ENCODE results near the gene PRM2. TPM values are rescaled to one million over a fixed set of nuclear protein-coding genes. Genes with fewer than 3 reads are reported as not detected.

The PRM2 gene
- total RNA-seq: not detected in 2 replicates
- polyA plus RNA-seq: not detected in 2 replicates
- not detected in 2 replicates for polyA plus RNA-seq (2011; cell fraction: cytosol; rRNA removed)
- not detected in 2 replicates for polyA plus RNA-seq (2011; cell fraction: nucleus; rRNA removed)
- not detected in 2 replicates for polyA plus RNA-seq (2012)
- polyA minus RNA-seq: not detected in 2 replicates
- not detected for polyA minus RNA-seq (2011; cell fraction: cytosol; rRNA and poly(A)+ RNA removed)
- not detected in 2 replicates for polyA minus RNA-seq (2011; cell fraction: nucleus; rRNA and poly(A)+ RNA removed)
- Bru-seq, nascent RNA: not detected
- not detected for BruChase-seq, experiment 1, labeled RNA remaining after a 6-hour chase
- not detected for BruChase-seq, experiment 2, labeled RNA remaining after a 2-hour chase
- long read RNA-seq: 0 reads

GRCh38 chr16:11276143-11276895, at the start of gene PRM2:
PRM2 (minus strand) TSS chr16:11276480; CDS start chr16:11276370, 110 bp downstream.
- H3K4me1 ChIP-seq (ENCODE audit: control insufficient read depth, extremely low read depth, insufficient read depth, low read length): no peaks in the 10 kb centered on the region
- CTCF ChIA-PET: no interaction called here
- no peak within 1 kb of the TSS for H3K9ac ChIP-seq (replicated peaks; ENCODE audit: extremely low read depth, insufficient read depth, low read length)
- no peak within 1 kb of the TSS for H3K27ac ChIP-seq (ENCODE audit: insufficient read depth, low read depth, low read length)
- no peaks in the 10 kb centered on the region for H3K79me2 ChIP-seq (ENCODE audit: control insufficient read depth, insufficient read depth, low read length)
- no peaks in the 10 kb centered on the region for H3K36me3 ChIP-seq (ENCODE audit: control insufficient read depth in 2 of 2, extremely low read depth in 1 of 2, insufficient read depth in 2 of 2, low read length in 2 of 2)
- H4K20me1 ChIP-seq (replicated peaks; ENCODE audit: control insufficient read depth, extremely low read depth, insufficient read depth, low read length): no peaks in the 10 kb centered on the region
- no peak within 1 kb of the TSS for H2AFZ ChIP-seq (ENCODE audit: low read depth, low read length)
- intact Hi-C loops (cut with micrococcal nuclease): no loop called here
- H3K9me3 ChIP-seq (replicated peaks; ENCODE audit: control insufficient read depth, insufficient read depth, low read length): no peaks in the 10 kb centered on the region
- BruUV-seq (replicated peaks): no TSS peak
- H3K27me3 ChIP-seq (ENCODE audit: control insufficient read depth in 2 of 2, insufficient read depth in 2 of 2, low read length in 2 of 2): no peaks in the 10 kb centered on the region
- no peaks in the 10 kb centered on the region for H3K9me1 ChIP-seq (replicated peaks; ENCODE audit: control insufficient read depth, extremely low read depth, insufficient read depth, low read length)
- POLR2A ChIA-PET: no interaction called here
- TF ChIP-seq MYC (IDR thresholded peaks at IDR 0.05; ENCODE audit: low read depth, low read length) (no peak), POLR2AphosphoS5 (IDR thresholded peaks at IDR 0.05; ENCODE audit: insufficient read depth, low read depth, low read length) (no peak), GATA2 (IDR thresholded peaks at IDR 0.05; ENCODE audit: insufficient read depth, insufficient read length, low read depth, low read length) (no peak), MAX (IDR thresholded peaks at IDR 0.05; ENCODE audit: insufficient read depth, insufficient read length) (no peak), CTCF (IDR thresholded peaks at IDR 0.05; ENCODE audit: extremely low read depth in 1 of 2, insufficient read depth in 1 of 2, low read depth in 1 of 2, low read length in 2 of 2) (no peak), FOS (IDR thresholded peaks at IDR 0.05; ENCODE audit: borderline replicate concordance, insufficient read depth, low read length) (no peak)
- DNase-seq (ENCODE audit: low read depth, low spot score): no peak
- H3K4me2 ChIP-seq (ENCODE audit: insufficient read depth, low read length): no peak within 1 kb of the TSS
- H3K4me3 ChIP-seq (replicated peaks in 1 of 3; ENCODE audit: insufficient read depth in 1 of 3, low read depth in 1 of 3, low read length in 3 of 3): no peak within 1 kb of the TSS
- no peak for FAIRE-seq
- dilution Hi-C loops (cut with MboI; ENCODE audit: extremely low pct_ligation_motif_present, low sequenced_read_pairs): no loop called here

Data from endothelial cell of umbilical vein (primary cell).